A172 (cell line): ENCODE results near the gene KLF16. TPM values are rescaled to one million over a fixed set of nuclear protein-coding genes. Genes with fewer than 3 reads are reported as not detected.
A peak's percentile ranks its signal among the peaks of the same experiment; 100 is the strongest.
"Not testable (repeated sequence)": the region's sequence is repeated elsewhere in the genome, so short reads cannot be mapped to it uniquely, and the experiment has no call there.

ENCODE experiments used
- DNase-seq: peaks from one replicate; pipeline ENCODE4 v3.0.0-alpha.2; 2015; ENCODE audit warnings: low spot score
- total RNA-seq: library from RNA; depleted of rRNA; stranded (reverse); fragments of >200 nt; shearing (Covaris generic); gene quantifications from 2 replicates; pipeline ENCODE4 v1.2.3, GENCODE V29; 2014

Gene KLF16
- total RNA-seq, 1 experiment from 2014 or later, result 8.2 TPM

GRCh38 chr19:1884291-1884718 is 20.9 kb upstream of the KLF16 start:
- DNase-seq, result no peak

- DNase-seq, result no peak
Measured at GRCh38 chr19:1883784-1884183, 20.4 kb upstream of the KLF16 start.

- DNase-seq, result no peak
Measured at GRCh38 chr19:1882786-1883692, 19.7 kb upstream of the KLF16 start.

DNA sequence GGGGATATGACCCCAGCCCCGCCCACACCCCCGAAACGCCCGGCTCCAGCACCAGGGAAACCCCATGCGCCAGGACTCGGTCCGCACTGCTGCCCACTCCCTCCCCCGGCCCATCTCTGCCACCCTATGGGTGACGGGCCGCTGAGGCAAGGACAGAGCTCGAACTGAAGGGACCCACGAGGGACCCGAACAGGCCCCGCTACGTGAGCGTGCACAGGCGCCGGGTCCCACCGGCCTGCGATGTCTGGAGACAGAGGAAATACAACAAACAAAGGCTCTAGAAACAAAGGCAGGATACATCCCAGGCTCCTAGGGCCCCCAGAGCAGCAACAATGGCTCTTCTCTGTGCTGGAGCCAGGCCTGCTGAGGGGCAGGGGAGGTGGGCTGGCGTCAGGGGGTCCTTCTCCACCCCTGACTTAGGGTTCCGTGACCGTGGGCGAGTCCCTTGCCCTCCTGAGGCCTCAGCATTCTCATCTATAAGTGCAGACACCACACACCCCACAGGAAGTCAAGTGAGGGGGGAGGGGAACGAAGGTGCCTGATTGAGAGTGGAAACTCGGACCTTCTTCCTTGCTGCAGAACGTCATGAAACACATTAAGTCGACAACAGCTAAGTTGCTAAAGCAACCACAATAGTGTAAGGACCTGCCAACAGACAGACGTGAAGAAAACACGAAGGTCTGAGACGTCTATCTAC is 18.9 kb upstream of the KLF16 start:
- DNase-seq, result no peak

DNA sequence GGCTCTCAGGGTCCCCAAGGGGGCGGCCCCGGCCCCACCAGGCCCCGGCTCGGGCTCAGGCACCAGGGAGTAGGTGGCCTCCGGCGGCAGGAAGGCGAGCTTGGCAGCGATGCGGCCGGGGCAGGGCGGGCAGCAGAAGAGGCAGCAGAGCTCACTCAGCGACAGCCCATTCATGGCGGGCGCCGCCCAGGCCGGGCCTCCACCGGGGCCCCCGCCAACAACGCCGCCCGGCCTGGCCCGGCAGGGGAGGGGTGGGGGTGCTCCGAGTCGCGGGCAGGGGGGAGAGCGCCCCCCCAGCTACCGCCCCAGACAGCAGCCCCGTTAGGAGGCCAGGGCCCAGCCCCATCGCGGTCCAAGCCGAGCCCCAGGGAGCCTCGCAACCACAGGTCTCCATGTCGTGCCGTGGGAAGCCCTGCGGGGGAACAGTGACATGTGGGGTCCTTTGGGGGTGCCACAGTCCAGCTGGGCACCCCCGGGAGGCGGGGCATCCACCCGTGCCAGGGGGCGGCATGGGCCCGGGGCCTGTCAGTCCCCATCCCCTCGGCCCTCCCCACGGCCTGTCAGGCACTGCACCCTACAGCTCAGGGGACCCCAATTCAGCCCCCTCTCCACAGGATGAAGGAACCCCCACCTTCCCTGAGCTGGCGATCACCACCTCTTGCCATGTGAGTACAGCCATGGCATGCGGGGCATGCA is 18.2 kb upstream of the KLF16 start:
- not testable (repeated sequence) for DNase-seq

DNA sequence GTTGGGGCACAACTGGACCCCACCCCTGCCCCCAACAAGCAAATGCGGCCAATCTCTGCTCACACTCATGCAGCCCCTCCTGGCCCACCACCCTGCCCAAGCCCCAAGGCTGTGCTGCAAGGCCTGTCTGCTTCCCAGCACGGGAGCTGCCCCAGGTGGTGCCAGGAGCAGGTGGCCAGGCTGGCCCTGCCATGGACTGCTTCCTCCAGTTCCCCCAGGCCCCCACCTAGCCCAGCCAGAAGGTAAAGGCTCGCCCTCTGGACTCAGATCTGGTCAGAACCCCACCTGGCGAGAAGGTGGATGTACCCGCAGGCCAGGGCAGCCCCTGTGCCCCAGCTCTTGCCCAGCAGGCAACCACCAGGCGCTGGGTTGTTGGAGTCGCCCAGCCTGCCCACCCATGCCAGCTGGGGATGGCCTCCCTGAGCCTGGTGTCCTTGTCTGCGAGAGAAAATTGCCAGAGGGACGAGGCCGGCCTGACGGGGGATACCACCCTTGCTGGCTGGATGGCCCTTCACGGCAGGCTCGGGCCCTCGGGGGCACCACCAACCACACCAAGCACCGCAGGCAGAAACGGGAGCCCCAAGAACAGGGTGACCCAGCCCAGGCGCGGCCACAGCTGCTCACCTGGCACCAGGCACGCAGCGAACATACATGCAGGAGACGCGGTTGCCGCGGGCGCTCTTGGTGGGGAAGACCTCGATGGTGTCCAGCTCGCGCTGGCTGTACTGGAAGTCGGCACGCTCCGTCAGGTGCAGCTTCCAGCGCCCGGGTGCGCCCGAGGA is 17.4 kb upstream of the KLF16 start:
- no peak for DNase-seq

- DNase-seq, result not testable (repeated sequence)
Measured at GRCh38 chr19:1879982-1880381, 16.6 kb upstream of the KLF16 start.

- DNase-seq, result not testable (repeated sequence)
Measured at GRCh38 chr19:1878583-1878982, 15.2 kb upstream of the KLF16 start.

- DNase-seq, result not testable (repeated sequence)
Measured at GRCh38 chr19:1877280-1877660, 13.9 kb upstream of the KLF16 start.

DNA sequence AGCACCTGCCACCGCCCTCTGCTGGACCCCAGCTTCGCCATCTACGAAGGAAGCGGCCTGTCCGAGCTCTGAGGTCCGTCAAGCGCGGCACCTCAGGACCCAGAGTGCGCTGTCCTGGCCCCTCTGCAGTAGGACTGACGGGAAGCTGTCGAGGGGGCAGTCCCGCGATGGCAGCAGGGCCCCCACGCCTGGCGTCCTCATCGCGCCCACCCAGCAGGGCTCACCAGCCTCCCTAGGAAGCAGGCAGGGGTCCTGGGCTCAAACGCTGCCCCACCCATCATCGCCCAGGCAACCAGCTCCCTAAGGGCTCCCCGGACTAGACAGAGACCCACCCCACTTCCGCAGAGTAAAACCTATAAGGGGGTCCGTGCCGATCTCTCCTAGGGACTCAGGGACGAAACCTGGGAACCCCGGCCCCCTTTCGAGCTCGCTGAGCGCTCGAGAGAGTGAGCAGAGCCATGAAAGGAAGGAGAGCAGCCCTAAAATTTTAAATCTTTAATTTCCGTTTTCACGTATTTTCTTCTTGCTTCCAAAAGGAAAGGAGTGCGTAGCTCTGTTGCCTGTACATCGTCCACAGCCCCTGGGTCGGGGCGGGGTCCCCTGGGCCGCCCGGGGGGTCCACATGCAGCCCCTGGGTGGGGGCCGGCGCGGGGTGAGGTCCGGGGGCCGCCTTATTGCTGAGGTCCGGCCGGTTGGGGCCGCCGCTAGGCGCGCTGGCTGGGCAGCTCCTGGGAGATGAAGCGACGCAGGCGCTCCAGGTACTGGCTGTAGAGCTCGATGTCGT is 13.3 kb upstream of the KLF16 start:
- not testable (repeated sequence) for DNase-seq

- peak; percentile 82 for DNase-seq
Measured at GRCh38 chr19:1875646-1876495, 12.5 kb upstream of the KLF16 start.

GRCh38 chr19:1875265-1875645 is 11.9 kb upstream of the KLF16 start:
- DNase-seq, result not testable (repeated sequence)

DNA sequence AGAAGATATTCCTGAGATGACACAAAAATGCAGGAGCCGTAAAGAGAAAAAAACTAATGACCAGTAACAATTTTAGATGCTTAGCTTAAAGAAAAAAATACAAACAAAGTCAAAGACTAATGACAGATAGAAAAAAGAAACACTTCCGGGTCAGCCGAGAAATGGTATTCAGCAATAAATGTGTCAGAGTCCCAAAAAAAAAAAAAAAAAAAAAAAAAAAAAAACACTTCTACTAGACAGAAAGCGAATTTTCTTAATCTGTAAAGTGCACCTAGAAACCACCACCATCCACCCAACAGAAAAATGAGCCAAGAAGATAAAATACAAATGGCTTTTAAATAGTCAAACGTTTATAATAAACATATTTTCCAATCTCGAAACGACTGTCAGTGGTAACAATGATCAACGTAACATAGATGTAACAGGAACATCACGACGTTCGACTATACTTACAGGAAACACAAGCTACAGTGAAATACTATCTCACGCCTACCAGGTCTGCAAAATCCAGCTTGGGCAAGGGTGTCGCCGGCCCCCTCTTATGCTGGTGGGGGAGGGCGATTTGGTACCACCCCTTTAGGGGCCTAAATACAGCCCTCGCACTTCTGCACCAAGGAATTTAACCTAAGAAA is 11.3 kb upstream of the KLF16 start:
- no peak for DNase-seq

- no peak for DNase-seq
Measured at GRCh38 chr19:1873524-1874473, 10.4 kb upstream of the KLF16 start.

DNA sequence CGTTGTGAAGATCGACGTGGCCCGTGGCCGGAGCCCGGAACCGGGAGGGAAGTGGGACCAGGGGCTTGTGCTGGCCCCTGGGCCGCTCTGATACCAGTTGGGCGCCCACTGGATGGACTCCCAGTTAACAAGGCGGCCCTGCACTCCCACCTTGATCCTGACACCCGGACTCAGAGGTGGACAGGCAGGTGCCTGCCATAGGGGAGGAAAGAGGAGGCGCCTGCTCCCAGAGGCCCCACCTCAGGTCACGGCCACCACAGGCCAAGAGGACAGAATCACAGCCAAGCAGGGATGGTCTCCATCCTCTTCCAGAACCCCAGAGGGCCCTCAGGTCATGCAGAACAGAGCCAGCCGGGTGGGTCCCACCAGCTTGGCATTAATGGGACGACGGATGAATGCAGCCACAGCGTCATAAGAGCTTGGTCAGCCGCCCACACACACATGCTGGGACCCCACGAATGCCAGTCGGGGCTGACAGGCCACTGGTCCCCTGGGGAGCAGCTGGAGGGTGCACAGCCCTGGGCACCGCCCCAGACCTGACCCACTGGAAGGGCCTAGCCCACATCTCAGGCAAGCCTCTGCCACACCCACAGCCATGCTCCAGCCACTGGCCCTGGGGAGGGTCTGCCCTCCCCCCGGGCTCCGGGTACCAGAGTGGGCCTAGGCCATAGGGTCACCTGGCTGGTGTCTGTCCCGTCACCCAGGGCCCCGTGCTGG is 9.6 kb upstream of the KLF16 start:
- DNase-seq, result no peak

DNA sequence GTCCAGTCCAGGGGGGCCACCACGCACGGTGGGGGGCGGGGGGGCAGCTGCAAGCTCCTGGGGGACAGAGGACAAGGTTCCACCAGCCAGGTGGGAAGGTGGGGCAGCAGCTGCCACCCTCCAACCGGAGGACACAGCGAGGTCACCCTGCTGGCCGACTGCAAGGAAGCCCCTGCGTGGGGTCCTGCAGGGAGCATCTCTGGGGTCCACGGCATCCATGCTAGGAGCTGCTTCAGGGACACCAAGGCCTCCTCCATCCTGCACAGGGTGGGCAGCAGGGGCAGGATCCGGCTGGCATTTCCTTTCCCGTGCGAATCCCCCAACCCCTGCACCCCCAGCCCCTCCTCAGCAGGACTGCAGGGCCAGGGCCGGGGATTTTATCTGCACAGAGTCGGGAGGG is 8.3 kb upstream of the KLF16 start:
- no peak for DNase-seq

- no peak for DNase-seq
Measured at GRCh38 chr19:1871140-1871597, 7.8 kb upstream of the KLF16 start.
